Bone marrow (tissue), 2 donors: ENCODE results near the gene NSMF.
A peak's percentile ranks its signal among the peaks of the same experiment; 100 is the strongest.
"Not testable (repeated sequence)": the region's sequence is repeated elsewhere in the genome, so short reads cannot be mapped to it uniquely, and the experiment has no call there.

Source experiments
- DNase-seq, 2 donors: peaks; one replicate each; lab custom pipeline; 2025; lab: John Stamatoyannopoulos, UW

NSMF gene

DNA sequence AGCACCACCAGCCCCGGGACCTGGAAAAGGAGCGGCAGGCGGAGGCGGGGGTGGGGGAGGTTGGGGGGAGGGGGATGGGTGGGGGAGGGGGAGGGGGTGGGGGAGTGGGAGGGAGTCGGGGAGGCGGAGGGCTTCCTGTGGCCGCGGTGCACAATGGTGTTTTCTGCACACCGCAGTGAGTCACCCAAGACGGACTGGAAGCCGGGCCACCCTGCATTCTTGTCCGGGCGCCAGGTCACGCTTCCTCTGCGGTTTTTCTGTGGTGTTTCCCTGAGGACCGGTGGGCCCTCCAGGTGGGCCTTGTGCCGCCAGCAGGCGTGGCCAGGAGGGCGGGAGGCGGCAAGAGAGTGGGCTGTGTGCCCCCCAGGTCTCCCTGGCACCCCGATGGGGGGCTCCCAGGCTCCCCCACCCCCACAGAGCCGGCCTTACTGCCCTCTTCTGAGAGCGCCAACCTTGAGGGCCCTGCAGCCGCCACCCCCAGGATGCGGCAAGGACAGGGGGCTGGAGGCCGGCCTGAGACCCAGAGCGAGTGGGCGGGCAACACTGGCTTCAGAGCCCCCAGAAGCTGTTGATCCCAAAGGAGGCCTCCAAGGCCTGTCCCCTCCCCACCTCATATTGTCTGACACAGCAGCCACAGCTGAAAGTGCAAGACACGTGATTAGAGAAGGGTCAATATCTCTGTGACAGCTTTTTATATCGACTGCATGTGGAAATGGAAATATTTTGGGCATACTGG is 47.3 kb downstream of the NSMF start:
- DNase-seq, result peak; percentile 32 to 50

GRCh38 chr9:137411260-137411644 is 47.9 kb downstream of the NSMF start:
- no peak for DNase-seq

DNA sequence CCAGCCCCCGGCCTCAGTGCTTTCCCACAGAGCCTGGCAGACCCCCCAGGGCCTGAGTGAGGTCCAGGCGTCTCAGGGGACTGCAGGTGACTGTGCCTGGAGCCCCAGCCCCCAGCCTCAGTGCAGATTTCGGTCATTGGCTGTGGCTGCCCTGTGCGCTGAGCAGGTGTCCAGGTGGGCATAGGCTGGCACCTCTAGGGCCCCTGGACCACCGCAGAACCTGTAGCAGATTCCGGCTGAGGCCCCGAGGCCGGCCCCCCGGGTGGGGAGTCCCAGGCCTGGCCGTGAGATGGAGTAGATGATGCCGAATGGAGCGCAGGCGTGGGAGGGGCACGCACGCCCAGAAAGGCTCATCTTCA is 48.3 kb downstream of the NSMF start:
- no peak for DNase-seq

DNA sequence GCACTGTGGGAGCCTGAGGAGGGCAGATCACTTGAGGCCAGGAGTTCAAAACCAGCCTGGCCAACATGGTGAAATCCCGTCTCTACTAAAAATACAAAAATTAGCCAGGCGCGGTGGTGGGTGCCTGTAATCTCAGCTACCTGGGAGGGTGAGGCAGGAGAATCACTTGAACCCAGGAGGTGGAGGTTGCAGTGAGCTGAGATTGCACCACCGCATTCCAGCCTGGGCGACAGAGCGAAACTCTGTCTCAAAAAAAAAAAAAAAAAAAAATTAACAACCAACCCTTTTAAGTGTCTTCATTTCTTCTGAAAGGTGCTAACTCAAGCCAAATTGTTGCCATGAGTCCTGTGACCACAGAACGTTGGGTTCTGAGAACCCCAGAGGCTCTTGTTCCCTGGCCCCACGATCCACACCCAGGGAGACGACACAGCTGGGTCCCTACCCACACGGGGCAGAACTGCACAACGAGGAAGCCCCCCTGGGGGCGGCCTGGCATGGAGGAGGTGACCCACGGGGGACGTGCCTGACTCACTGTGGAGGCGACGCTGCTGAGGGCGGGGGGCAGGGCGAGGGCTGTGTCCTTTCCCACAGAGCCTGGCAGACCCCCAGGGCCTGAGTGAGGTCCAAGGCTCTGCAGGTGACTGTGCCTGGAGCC is 48.8 kb downstream of the NSMF start:
- not testable (repeated sequence) for DNase-seq

GRCh38 chr9:137409515-137409914 is 49.6 kb downstream of the NSMF start:
- DNase-seq, result no peak

GRCh38 chr9:137408651-137409405 is 50.3 kb downstream of the NSMF start:
- no peak for DNase-seq

- no peak for DNase-seq
Measured at GRCh38 chr9:137407590-137408300, 51.4 kb downstream of the NSMF start.

- peak; percentile 26 to 41 for DNase-seq
Measured at GRCh38 chr9:137406876-137407589, 52.1 kb downstream of the NSMF start.

DNA sequence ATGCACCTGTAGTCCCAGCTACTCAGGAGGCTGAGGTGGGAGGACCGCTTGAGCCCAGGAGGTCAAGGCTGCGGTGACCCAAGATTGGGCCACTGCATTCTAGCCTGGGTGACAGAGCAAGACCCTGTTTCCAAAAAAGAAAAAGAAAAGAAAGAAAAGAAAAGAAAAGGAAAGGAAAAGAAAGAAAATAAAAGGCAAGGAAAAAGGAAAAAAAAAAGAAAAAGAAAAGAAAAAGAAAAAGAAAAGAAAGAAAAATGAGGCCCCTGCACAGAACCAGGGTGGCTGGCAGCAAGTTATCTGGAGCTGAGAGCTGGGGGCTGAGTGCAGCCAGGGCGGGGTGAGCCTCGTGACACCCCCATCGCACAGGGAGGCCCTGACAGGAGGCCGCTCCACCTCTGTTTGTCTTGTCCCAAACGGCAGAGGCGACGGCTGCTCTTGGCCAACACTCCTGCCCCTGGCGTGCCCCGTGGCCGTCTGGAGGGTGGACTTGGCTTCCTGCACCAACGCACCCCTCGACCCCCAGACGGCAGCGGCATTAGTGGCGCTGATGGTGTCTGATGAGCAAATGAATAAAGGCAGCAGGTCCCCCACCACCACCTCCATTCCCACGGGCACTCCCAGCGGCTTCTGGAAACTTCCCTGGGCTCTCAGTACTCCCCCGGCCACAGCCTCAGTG is 52.9 kb downstream of the NSMF start:
- DNase-seq, result no peak

DNA sequence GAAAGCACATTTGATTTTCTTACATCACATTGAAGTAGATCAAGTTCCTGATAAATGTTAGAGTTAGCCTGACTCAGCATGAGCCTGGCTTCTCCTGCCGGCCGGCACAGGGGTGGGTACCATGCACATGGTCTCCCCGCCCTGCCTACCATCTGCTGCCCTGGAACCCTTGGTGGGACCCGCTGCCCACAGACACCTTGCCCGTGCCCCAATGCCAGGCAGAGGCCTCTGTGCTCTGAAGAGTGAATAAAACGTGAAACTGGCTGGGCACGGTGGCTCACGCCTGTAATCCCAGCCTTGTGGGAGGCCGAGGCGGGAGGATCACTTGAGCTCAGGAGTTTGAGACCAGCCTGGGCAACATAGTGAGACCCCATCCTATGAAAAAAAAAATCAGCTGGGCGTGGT is 53.5 kb downstream of the NSMF start:
- DNase-seq, result no peak

GRCh38 chr9:137404961-137405567 is 54.1 kb downstream of the NSMF start:
- DNase-seq, result no peak

GRCh38 chr9:137403269-137403668 is 55.9 kb downstream of the NSMF start:
- DNase-seq, result no peak

DNA sequence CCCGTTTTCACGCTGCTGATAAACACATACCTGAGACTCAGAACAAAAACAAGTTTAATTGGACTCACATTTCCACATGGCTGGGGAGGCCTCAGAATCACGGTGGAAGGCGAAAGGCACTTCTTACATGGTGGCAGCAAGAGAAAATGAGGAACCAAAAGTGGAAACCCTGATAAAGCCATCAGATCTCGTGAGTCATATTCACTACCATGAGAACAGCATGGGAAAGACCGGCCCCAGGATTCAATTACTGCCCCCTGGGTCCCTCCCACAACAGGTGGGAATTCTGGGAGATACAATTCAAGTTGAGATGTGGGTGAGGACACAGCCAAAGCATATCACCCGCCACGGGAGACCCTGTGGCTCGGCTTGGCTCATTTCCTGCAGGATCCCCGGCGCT is 56.4 kb downstream of the NSMF start:
- no peak for DNase-seq

GRCh38 chr9:137398561-137399468 is 60.3 kb downstream of the NSMF start:
- DNase-seq, result no peak

DNA sequence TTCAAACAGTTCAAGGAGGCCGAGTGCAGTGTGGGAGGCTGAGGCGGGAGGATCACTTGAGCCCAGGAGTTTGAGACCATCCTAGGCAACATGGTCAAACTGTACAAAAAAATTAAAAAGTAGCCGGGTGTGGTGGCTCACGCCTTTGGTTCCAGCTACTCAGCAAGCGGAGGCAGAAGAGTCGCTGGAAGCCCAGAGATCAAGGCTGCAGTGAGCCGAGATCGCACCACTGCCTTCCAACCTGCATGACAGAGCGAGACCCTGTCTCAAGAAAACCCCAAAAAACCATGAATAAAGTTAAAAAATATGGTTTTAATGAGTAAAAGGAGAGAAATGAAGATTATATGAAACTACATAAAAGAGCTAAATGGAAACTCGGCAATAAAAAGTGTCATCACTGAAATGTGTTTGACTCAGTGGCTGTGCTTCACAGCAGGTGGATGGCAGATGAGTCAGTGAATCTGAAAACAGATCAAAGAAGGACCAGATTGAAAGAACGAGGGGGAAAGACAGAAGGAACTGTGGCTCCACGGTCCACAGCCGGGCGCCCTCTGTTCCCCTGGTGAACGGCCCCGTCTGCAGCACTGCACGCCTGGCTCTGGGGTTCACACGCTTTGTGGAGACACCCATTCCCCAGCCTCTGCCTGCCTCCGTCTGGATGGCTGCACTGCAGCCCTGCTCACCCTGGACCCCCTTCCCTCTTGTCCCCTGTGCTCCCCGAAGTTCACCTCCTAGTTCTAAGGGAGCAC is 61.3 kb downstream of the NSMF start:
- no peak for DNase-seq
